GM18868 (cell line): ENCODE measurements around the gene MAP2K6.

Experiments used
- ATAC-seq: cut with Tn5 transposase; IDR thresholded peaks from one replicate; pipeline ENCODE4 v1.9.1; 2021; ENCODE audit warnings: mild to moderate bottlenecking, moderate library complexity; ENCODE audit not compliant: unreplicated experiment

MAP2K6 gene

DNA sequence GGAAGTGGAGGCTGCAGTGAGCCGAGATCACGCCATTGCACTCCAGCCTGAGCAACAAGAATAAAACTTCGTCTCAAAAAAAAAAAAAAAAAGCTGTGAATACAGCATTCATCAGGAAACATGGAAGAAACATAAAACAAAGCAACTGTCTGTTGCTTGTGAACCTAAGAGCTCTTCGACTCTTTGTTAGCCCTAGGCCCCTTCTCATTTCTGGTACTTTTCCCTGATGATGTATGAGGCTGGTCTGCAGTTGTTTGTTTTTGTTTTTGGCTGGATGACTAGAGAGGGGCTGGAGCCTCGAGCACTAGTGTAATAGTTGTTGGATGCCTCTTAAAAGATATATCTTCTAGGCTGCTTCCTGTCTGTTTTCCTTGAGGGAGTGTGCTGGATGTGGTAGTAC is 113.5 kb downstream of the MAP2K6 start:
- no peak for ATAC-seq

DNA sequence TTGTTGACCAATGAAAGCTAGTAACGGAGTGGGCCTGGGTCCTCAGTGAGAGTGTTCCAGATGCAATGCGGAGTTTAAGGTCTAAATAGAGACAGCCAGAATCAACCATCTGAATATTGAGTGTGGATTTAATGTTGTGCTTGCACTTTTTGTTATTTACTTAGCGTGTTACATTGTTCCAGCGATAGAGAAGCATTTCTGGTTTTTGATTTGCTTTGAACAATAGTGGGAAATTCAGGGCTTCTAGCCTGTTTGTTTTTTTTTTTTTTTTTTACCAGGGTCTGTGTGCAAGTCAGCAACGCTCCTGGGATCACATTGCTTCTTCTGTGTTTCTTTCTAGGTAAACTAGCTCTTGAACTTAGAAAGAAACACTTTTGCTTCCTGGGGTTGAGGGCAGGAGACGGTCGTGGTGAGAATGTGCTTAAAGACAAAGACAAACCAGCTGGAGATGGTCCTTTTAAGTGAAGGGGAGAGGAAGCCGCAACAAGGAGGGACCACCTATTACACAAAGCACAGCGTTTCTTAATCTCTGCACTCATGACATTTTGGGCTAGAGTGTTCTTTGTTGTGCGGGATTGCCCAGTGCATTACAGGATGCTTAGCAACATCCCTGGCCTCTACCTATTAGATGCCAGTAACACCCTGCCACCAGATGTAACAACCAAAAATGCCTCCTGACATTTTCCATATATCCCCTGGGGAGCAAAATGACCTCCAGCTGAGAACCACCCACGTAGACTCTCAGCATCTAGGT is 119.2 kb downstream of the MAP2K6 start:
- ATAC-seq, result no peak

DNA sequence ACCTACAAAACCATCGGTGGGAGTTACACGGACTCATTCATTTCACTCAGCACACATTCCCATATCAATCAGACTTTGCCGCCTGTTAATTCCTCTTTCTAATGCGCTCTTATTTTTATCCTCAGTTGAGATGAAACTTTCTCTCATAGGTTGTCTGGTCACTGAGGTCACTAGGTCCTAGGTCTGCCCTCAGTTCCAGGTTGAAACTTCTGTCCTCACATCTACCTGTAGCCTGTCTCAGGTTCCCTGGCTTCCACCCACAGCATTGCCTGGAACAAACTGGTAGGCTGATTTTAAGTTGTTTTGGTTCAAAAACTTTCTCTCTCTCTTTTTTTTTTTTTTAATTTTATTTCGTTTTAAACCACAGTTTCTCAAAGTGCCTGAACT is 119.7 kb downstream of the MAP2K6 start:
- ATAC-seq, result no peak

DNA sequence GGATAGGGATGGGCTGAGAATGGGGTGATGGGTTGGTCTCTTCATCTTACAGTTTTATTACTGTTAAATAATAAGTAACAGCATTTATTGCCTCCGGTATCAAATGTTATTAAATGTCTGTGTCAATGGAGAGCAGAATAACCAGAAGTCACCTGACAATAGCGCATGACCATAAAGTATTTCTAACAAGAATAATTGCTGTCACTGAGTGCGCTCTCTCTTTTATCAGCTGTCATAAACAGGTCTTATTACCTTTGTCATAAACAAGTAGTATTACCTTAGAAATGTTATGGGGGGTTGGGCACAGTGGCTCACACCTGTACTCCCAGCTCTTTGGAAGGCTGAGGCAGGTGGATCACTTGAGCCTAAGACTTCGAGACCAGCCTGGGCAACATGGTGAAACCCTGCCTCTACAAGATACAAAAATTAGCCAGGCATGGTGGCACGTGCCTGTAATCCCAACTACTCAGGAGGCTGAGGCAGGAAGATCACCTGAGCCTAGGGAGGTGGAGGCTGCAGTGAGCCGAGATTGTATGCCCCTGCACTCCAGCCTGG is 120.6 kb downstream of the MAP2K6 start:
- no peak for ATAC-seq

DNA sequence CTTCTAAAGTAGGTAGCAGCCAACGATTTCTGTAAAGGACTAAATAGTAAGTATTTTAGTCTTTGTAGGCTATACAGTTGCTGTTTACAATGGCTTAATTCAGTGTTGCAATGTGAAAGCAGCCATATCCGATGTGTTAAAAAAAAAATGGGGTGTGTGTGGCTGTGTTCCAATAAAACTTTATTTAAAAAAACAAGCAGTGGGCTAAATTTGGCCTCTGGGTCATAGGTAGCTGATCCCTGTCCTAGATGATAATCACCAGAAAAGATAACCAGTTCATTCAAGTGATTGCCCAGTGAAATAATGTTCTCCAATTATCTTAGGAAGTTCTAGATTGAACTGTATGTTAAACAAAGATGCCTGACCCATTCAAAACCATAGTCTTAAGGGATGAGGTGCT is 124.3 kb downstream of the MAP2K6 start:
- no peak for ATAC-seq

DNA sequence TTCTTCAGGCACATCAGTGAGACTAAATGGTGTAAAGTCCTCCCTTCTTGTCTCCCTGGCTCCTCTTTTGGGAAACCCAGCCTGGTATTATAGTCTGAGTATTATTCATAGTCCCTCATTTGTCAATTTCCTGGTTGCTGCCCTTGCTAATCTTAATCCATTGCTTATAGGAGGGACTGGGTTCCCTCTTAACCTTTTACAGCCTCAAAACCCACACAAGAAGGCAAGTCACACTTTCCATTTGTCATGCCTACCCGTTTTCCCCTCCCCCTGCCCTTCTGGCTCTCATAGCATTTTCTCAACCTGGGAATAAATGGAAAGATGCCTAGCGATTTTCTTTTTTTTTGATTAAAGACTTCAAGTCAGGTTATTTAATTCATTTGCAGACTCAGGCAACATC is 124.8 kb downstream of the MAP2K6 start:
- no peak for ATAC-seq

DNA sequence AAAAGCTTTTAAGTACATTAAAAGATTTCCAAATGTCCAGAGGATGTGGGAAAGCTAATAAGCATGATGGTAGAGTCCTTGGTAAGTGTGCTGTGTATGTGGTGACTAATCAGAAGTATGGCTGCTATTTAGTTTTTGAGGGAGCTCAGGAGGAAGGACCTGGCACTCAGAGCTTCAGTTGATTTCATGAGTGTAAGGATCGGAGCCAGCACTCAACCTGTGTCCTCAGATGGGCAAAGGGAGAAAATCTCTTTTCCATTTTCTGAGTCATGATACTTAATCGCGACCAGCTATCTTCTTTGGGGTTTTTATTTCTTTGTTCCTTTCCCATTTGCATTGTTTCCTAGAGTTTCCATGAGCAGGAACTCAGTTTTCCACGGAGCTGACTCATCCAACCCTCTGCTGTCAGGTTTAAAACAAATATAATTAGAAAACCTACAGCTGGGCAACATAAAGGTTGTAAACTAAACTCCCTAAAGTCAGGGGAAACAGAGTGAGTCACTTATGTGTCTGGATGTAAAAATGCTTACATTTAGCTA is 125.4 kb downstream of the MAP2K6 start:
- no peak for ATAC-seq

DNA sequence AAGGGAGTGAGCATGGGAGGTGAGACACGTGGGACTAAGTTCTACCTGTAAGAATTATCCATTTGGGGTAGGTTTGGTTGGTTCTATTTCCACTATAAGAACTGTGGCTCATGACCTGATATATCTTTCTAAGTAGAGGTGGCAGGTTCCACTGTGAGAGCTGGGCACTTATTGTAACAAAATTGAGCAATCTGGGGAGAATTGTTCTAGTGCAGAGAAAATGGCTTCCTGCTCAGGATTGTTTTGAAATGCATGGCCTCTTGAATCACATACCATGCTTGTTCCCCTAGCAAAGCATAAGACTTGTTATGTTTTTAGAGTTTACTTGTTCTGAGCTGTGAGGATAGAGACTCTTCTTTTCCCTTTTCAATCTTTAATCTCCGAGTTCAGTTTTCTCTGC is 125.9 kb downstream of the MAP2K6 start:
- no peak for ATAC-seq

DNA sequence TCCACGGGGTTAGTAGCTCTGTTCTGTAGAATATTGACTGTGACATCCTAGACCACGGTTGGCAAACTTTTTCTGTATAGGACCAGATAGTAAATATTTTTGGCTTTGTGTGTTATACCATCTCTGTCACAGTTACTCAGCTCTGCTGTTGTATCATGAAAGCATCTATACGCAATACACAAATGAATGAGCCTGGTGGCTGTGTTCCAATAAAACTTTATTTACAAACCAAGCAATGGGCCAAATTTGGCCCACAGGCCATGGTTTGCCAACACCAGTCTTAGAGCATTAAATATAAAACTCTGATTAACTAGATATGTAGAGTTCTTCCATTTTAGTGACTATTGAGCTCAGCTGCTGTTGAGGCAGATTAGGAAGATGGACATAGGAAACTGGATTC is 132.7 kb downstream of the MAP2K6 start:
- no peak for ATAC-seq

DNA sequence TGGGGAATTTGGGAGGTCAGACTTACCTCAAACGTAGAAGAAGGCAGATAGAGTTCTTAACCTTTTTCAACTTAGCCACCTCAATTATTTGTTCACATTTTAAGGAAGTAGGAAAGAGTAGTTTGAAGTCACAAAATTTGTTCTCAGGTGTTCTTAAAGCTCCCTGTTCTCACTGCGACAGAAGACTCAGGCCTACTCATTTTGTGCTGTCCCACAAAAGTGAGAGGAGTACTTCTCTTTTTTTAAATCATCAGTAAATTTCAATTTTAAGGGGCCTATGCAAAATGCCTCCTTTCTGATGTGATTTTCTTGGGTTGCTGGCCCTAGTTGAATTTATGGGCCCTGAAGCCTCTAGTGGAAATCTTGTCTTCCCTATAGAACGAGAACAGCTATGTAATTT is 133.4 kb downstream of the MAP2K6 start:
- peak; percentile 78 for ATAC-seq

DNA sequence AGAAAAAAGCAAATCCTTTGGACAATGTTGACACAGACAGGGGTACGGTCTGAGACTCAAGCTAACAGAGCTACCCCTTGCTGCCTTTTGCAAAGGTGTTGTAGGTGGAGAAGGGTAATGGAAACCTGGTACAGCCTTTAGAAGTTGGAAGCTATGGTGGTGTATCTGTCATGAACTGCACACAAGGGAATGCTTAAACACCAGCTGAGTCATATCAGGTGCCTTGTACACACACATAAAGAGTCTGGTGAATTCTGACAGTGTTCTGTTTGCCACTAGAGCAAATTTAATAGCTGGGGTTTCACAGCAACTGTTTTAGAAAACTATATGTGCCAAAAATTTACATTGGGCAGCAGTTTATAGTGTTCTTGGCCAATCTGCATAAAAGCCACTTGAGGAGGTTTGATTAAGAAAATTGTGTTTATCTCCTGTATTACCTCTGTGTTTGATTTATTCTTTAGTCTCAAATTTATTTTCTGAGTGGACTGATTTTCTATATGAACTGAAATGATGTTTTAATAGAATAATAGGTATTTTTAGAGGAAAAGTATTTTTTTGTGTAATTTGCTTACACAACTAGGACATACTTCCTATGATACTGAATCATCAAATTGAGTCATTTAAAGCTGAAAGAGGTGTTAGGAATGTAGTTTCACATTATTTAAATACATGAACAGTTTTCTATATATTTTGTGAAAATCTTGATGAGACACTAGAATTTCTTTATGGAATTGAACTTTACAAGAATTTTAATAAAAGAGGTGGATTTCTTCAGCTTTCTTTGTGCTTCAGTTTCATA is 136.9 kb downstream of the MAP2K6 start:
- peak; percentile 50 for ATAC-seq

DNA sequence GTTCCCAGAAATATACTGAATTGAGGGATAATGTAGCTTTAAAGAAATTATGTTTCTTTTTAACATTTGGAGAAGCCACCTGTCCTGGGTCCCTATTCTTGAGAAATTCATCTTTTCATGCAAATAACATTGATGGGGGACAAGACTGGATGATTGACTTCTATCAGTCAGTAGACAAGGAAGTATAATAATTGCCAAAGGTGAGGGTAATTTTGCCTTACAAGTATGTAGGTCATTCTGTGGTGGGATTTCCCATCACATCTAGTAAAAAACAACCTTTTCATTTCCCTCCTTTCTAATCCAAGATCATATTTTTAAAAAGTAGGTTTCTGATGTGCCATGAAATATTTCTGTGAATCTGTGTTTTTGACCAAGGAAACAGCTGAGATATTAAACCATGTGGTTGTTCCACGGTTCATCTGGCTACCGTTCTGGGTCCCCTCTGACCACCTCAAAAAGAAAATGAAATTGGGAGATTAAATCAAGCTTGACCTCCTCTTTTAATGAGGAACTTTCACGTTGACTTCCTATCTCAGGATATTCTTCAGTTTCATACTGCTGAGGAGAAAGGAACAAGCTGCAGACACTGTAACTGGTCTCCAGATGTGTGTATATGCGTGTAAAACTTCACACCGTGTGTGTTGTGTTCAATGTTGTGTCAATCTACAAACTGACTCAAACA is 138.6 kb downstream of the MAP2K6 start:
- no peak for ATAC-seq

DNA sequence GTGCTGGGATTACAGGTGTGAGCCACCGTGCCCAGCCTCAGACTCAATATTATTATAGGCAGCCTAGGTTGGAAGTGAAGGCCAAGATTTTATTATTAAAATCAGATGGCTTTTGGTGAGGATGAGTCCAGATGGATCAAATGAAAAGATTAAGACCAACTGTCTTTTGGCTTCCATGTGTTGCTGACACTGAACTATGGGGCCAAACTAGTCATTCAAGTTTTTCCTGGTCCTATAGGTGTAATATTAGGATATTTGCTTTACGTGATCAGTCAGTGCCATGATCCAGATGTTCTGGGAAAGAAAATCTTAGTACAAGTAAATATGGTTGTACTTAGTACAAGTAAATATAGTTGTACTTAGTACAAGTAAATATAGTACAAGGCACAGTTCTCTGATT is 140.6 kb downstream of the MAP2K6 start:
- ATAC-seq, result no peak

DNA sequence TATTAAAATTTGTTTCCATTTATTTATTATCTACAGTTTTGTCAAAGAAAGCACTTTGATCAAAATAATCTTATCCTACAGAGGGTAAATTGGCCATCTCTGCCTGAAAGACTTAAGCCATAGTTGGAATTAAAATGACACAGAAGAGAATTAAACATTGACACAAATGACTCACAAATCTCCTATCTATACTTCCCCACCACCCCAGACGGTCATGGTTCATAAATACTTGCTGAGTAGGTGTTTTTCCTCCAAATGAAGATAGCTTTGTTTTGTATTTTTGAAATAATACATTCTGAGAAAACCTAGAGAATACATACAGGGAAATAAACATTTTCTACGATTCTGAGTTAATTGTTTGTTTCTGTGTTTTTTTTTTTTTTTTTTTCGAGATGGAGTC is 142.8 kb downstream of the MAP2K6 start:
- no peak for ATAC-seq

DNA sequence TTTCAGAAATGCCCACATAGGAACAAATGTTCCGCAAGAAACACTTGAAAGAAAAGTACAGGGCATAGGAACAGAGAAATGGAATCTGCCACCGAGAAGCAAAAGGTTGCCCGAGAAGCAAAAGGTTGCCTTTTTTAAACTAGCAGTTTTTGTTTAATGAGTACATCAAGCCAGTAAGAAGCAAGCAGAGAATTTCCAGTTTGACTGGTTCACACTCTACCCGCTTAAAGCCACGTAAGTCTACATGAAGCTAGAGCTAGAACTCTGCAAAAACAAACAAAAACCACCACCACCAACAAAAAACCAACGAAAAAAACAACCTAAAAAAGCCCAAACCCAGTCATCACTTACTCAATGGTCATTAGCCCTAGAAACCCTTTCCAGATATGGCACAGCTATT is 144.3 kb downstream of the MAP2K6 start:
- ATAC-seq, result no peak

DNA sequence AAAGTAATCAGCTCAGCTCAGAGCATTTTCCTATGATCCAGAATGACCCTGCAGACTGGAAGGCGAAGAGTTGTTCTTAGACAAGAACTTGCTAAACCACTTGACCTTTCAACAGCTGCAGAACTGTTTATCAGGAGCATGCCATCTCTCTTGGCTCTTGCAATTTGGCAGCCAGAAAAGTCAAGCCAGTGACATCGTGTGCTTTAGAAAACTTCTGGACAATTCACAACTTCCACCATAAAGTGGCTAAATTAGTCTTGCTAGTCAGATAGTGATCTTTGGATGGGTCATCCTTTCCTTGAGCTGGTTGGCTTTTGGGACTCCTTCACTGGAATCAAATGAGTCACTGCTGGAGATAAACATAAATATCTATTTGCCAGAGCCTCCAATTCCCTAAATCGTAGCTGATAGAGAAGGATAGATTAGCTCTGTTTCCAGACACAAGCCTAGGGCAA is 146.5 kb downstream of the MAP2K6 start:
- ATAC-seq, result no peak

DNA sequence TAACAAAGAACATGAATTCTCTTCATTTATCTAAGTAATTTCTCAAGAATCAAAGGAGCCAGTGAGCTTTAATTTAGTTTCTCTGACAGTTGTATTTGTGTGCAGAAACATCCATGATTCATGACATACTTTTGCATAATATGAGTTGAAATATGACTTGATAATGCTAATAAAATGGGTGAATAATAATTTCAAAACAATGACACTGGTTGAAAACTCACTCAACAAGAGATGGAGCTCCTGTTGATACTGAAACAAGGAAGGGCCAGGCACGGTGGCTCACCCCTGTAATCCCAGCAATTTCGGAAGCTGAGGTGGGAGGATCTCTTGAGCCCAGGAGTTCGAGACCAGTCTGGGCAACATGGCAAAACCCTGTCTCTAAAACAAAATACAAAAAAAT is 147.0 kb downstream of the MAP2K6 start:
- ATAC-seq, result no peak

DNA sequence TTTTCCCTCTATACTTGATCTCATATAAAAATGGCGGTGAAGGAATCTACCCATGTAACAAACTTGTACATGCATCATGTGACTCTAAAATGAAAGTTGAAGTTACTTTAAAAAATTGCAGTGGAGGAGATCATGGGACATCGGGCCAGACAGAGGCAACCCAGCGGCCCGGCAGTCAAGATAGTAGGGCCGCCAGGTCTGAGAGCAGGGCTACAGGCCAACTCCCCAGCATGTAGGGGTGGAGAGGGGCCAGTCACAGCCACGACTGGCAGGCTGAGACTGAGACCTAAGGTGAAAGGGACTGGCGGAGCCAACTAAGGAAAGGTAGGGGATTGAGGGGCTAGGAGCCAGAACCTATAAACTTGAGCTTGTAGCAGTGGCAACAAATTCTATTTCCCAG is 150.9 kb downstream of the MAP2K6 start:
- ATAC-seq, result no peak

DNA sequence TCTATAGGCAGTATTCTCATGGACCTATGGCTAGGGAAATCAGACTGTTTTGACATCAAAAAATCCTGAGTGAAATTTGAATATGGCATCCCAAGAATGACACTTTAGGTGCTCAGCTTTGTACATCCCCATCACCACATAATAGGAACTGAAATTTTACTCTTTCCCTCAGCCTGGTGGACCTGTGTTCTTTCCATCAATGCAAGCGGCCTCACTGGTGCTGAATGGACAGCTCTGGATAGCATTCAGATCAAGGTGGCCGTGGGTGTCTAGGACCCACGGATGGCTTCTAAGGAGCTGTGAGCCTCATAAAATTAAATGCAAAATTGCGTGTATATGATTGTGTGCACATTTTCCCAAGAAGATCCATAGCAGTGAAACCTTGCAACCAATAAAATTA is 152.6 kb downstream of the MAP2K6 start:
- no peak for ATAC-seq

DNA sequence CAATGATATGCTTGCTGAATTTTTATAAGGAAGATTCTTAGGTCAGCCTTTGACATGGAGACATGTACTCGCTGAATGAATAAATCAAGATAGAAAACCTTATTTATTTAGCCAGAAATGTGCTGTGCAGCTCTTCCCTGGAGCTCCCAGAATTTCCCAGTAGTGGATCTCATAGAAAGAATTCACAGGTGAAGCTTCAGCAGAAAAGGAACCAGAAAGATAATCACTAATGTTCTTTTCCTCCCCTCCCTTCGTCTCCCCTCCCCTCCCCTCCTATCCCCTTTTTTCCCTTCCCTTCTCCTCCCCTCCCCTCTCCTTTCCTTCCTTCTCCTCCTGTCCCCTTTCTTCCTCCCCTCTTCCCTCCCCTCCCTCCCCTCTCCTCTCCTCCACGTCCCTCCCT is 158.2 kb downstream of the MAP2K6 start:
- no peak for ATAC-seq

DNA sequence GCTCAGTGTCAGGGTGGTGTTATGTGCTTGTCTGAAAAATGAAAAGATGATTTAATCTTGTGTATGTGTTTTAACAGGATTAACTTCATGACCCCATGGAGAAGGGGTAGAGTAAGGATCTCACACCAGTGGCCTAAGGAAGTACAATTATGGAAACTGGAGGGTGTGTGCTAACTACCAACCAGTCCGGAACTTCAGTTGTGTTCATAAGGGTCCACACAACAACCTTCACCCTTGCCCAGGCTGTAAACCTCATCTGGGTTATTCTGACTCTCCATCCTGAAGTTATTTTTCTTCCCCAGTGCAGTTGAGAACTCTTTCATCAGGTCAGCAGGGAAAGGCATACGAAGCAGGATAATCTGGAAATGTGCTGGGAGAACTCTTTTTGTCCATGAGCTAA is 158.9 kb downstream of the MAP2K6 start:
- no peak for ATAC-seq
